ENCODE data around the gene CDK18.

Gene CDK18

DNA sequence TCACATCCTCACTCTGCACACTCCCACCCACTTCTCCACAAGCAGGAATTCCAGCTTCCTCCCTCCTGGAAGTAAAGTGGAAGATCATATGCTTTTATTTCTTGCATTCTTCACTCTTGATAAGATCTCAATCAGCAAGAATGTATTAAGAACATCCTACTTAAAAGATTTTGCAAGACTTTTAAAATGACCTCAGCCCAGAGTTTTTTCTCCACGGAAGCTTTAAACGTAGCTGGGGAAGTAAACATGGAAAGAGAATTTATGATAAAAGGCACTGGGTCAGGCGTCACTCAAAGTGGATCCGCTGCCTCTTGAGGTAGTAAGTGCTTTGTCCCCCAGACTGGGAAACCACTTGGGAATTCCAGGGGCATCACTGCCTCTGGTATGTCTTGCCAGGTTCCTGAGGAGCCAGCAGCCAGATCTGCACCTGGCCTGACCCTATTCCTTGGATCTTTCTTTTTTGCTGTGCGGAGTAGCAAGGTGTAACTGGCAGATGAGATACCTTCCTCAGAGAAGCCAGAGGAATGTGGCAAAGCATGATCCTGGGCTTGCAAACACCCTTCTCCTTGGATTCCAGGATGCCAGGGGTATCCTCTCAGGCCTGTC is 33.9 kb downstream of the CDK18 start:
- DNase-seq (ENCODE audit: low read depth): no peak

DNA sequence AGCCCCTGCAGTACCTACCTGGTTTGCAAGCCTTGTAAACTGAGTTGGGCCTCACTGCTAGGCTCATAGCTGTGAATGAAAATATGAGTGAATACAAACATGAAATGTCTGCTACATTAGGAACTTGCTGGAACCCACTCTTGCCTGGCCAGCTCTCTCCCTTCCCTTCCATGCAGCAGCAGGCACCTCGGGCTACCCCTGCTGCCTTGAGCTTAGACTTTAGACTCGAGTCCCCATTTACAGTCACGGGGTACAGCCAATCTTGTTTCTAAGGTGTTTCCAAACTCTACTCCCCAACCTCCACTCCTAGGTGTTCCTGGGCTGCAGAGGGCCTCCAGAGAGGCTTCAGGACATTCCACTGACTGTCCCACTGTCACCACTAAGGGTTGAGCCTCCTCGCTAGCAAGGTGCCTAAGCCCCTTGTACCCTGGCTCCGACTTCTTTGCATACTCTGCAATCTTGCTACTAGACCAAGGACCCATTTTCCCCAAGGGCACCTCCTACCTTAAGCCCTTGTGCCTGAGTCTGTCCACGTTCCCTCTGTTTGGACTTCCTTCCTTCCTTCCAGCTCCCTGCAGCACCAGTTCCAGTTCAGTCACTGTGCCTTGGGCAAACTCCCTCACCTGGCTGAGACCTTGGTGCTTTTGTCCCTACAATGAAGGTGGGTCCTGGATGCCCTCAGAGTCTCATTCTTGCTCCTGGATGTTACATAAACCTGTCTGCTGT is 36.9 kb downstream of the CDK18 start:
- DNase-seq (ENCODE audit: low read depth): no peak

DNA sequence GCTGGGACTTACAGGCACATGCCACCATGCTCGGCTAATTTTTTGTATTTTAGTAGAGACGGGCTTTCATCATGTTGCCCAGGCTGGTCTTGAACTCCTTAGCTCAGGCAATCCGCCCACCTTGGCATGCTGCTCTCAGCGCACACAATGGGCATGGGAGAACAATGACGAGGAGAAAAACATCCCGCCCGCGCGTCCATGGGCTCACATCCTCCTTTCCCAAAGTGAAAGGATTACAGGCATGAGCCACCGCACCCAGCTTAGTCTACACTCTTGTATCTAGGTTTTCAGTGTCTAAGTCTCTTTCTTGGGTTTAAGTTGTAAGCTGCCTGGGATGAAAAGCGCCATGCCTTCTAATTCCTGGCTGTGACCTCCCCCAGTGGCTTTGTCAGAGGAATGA is 37.9 kb downstream of the CDK18 start:
- no peak for DNase-seq (ENCODE audit: low read depth)

DNA sequence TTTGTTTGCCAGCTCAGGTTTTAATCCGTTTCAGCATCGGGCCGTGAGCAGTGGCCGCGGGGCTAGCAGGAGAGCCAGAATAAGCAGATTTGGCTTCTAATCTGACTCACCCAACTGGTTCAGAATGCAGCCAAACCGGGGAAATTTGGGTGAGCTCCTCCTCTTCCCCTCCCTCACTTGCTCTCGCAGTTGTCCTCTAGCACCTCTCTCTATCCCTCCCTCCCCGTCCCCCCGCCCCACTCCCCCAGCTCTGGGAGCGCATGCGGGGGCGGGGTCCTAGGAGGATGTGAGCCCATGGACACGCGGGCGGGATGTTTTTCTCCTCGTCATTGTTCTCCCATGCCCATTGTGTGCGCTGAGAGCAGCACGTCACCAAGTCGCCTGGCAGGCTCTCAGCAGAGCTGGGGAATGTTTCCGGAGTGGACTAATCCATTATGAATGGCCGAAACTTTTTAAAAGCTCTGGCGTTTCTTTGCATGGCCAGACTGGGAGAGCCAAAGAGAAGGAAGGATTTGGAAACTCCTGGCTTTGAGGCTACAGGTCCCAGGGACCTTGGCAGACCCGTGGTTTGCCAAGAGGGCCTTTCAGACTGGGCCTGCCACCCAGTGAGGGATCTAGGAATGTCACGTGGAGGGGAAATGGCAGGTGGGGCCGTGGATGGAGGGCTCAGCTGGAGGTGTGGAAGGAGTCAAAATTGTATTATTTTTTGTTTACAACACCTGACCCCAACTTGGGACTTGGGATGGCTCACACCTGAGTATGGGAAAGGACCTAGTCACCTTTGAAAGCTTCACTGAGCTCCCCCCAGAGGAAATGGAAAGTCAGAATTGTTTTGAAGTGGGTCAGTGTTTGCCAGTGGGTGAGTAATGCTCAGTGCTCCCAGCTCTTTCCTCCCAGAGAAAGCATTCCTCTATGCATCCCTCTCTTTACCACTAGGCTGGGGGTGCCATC is 39.2 kb downstream of the CDK18 start:
- DNase-seq (ENCODE audit: low read depth): no peak

- DNase-seq (ENCODE audit: low read depth): no peak
Measured at GRCh38 chr1:205545001-205545919, 40.8 kb downstream of the CDK18 start.

DNA sequence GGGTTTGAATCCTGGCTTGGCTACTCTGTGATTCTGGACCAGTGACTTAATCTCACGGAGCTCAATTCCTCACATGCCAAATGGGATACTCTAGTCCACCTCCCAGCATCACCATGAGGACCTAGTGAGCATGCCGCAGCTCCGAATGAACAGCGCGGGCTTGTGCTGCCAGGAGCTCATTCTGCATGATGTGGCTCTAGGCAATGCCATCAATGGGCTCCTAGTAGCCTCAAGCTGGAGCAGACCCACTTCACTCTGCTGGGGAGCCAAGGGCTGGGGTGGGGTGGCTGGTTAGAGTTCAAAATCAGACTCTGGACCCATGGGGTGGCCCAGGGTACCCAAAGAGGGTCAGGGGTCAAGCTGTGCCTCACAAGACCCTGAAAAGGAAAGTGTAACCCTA is 41.5 kb downstream of the CDK18 start:
- no peak for DNase-seq (ENCODE audit: low read depth)

GRCh38 chr1:205546541-205546940 is 42.1 kb downstream of the CDK18 start:
- DNase-seq (ENCODE audit: low read depth): no peak

GRCh38 chr1:205547936-205548827 is 43.7 kb downstream of the CDK18 start:
- DNase-seq (ENCODE audit: low read depth): no peak

DNA sequence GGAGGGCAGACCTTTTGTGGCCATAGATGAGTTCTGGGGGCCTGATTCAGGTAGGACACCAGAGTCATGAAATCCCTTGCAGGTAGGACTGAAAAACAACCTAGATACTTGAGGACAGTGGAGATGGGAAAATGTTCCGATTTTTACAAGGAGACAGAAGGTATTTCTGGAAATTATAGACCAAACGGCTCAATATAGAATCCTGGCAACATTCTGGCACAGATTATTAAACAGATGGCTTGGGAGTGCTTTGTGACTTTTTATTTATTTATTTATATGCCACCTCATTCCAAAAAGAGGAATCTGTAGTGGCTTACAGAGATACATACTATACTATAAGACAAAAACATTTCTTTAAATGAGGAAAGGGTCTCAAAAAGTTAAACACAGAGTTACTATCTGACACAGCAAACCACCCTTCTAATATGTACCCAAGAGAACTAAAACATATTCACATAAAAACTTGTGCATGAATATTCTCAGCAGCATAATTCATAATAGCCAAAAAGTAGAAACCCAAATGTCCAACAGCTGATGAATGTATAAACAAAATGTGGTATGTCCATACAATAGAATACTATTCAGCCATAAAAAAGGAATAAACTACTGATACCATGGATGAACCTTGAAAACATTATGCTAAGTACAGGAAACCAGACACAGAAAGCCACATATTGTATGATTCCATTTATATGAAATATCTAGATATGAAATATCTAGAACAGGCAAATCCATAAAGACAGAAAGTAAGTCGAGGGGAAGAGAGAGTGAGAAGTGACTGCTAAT is 49.8 kb downstream of the CDK18 start:
- no peak for DNase-seq (ENCODE audit: low read depth)

GRCh38 chr1:205561501-205562203 is 57.2 kb downstream of the CDK18 start:
- DNase-seq (ENCODE audit: low read depth): no peak

GRCh38 chr1:205563927-205564441 is 59.5 kb downstream of the CDK18 start:
- no peak for DNase-seq (ENCODE audit: low read depth)

- no peak for DNase-seq (ENCODE audit: low read depth)
Measured at GRCh38 chr1:205565799-205566198, 61.3 kb downstream of the CDK18 start.

DNA sequence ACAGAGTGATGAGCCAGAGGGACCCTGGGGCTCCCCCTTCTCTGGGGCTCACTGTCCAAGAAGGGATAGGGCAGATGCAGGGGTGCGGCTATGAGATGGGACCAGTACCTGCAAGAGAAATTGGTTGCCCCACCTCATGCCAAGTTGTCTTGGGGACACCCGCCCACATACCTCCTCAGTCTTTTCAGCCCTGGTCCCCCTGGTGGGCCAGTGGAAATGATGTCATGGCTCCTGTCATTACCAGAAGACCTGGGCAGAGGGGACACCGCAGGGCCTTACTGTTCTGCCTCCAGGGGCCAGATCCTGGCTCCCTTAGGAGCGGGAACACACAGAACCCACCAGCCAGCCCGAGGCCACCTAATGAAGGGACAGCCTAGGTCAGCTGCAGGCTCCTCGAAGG is 63.2 kb downstream of the CDK18 start:
- no peak for DNase-seq (ENCODE audit: low read depth)

DNA sequence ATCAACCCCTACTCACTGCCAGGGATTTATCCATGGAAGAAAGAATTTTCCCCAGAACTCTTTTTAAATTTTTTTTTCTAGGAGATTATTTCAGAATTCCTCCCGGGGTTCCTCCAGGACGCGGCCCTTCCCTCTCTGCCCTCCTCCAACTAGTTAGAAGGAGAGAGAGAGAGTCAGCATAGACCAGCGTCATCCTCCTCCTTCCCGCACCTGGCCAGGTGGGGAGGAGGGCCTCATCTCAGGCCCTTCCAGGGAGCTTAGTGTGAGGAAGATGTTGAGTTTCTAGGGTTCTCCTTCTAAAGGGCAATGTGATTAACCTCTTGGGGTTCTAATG is 63.6 kb downstream of the CDK18 start:
- no peak for DNase-seq (ENCODE audit: low read depth)

DNA sequence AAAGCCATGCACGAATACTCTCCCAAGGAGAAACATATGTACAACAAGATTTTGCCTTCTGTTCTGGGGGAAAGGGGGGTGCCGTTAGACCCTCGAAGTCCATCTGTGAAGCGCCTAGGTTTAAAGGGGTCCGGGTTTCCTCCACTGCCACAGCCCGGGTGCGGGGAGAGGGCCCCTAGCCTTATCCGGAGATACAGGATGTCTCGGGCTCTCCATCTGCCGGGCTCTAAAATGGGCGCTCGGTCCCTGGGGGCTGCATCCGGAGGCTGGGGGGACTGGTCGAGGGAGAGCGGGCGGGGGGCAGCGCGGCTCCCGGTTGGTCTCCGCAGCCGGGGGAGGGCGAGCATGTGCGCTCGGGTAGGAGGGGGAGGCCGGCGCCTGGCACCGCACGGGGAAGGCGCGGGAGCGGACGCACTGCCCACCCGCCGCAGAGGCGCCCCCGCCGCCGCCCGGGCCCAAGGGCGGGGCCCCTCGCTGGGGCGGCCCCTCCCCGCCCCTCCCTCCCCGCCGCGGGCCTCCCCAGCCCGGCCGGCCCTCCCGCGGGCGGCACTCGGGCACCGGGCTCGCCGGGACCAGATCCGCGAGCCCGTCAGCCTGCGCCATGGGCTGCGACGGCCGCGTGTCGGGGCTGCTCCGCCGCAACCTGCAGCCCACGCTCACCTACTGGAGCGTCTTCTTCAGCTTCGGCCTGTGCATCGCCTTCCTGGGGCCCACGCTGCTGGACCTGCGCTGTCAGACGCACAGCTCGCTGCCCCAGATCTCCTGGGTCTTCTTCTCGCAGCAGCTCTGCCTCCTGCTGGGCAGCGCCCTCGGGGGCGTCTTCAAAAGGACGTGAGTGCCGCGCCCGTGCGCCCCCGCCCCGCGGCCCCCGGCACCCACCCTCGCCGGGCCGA is 64.2 kb downstream of the CDK18 start:
- DNase-seq (ENCODE audit: low read depth): no peak

GRCh38 chr1:205569411-205570172 is 65.1 kb downstream of the CDK18 start:
- DNase-seq (ENCODE audit: low read depth): no peak

DNA sequence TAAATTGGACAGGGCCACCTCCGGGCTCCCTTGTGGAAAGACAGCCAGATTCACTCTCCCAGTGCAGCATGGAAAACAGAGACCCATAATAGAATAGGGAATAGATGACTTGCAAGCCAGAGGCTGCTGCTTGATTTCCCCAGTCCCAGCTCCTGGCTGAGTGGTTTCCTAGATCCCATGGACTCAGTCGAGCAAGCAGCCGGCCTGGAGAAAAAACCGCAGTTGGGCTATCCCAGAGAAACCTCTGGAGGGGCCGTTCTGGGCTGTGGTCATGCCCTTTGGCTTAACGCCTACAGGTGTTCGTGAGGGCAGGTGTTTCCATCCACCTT is 65.7 kb downstream of the CDK18 start:
- DNase-seq (ENCODE audit: low read depth): no peak
